HG02970 (cell line): ENCODE data around the gene TMEM119.
"Not testable (repeated sequence)": the region's sequence is repeated elsewhere in the genome, so short reads cannot be mapped to it uniquely, and the experiment has no call there.

Experiments used
- ATAC-seq: cut with Tn5 transposase; IDR thresholded peaks from one replicate; pipeline ENCODE4 v1.9.1; 2021; ENCODE audit warnings: mild to moderate bottlenecking, moderate library complexity, moderate number of reproducible peaks; ENCODE audit not compliant: unreplicated experiment, low FRiP score

The TMEM119 gene

GRCh38 chr12:108571609-108572165 is 26.2 kb downstream of the TMEM119 start:
- no peak for ATAC-seq

GRCh38 chr12:108570743-108571608 is 26.9 kb downstream of the TMEM119 start:
- no peak for ATAC-seq

- ATAC-seq = peak; percentile 76
Observed at GRCh38 chr12:108568338-108569154, 29.3 kb downstream of the TMEM119 start.

DNA sequence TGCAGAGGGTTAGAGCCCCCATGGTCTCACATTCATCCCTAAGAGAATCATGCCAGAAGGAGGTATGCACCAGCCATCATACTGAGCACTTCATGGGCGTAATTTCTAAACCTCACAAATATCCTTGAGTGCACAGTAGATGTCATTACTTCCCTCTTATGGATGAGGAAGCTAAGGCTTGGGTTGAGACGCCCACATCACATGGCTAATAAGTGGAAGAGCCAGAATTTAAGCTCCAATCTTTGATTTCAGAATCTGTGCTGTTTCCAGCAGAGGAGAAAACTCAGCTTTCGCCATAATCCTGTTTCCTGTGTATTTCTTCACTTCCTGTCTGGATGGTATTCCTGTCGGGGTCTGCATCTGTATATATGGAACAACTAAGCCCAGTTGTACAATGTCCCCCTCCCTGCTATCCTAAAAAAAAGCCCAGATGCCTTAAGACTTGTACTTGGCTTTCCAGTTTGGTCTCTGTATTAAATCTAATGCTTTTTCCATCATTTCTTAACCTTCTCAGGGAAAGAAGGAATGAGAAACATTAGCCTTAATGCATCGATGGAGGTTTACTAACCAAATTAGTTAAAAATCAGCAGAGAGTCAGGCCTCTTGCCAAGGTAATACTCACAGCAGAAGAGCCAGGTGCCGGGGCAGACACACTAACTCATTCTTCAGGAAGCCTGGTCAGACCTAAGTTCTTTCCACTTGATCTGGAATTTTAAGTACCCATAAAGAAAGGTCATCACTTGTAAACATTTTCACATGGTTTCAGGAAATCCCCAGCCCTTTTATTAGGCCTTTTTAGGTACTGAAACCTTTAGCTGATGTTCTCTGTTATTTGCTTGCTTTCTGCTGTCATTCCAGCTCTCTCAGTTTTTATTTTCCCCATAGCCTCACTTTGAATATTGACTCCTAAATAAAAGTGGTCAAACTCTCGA is 30.2 kb downstream of the TMEM119 start:
- no peak for ATAC-seq

DNA sequence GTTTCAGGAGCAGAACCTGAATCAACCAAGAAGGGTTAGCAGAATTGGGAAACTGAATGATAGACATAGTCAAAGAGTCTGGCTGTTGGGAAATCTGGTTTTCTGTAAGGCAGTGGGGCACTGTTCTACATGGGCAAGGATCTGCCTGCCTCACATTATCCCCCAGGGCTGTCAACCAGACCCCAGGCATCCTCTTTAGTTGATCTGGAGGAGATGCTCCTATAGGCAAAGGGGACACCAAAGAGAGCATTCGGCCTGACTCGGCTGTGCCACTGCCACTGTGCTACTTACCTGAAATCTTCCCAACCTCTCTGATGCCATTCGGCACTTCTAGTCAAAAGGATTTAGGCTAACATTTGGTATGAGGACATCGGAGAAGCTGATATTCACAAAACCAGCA is 31.4 kb downstream of the TMEM119 start:
- ATAC-seq = no peak

- no peak for ATAC-seq
Observed at GRCh38 chr12:108565976-108566375, 31.9 kb downstream of the TMEM119 start.

DNA sequence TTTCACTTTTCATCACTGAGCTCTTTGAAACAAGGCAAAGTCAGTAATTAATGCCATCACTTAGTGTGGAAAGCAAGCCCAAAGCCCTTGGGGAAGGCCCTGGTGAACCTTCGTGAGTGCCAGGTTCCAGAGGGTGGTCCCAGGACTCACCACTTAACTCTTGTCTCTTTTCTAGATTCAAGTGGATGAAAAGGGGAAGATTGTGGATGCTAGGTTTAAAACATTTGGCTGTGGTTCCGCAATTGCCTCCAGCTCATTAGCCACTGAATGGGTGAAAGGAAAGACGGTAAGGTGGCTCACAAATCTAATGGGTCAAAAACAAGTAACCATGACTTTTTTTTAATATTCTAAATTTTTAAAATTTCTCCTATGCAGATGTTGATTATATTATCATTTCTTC is 32.7 kb downstream of the TMEM119 start:
- ATAC-seq = no peak

DNA sequence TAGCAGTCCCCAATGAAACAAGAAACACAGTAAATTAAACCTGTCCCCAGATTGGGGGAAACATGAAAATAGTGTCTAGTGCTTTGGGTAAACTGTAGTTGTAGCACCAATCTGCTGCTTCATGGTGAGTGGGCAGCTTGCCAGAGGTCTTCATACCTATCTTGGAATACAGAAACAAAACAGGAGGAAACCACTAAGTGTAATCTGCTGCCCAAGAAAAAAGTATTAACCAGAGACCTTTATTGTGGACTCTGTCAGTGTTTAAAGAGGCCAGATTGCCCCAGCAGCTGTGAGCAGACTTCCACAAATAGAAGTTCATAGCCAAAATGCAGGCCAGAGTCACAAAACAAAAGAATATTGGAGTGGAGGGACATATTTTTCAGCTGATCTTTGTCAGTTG is 33.2 kb downstream of the TMEM119 start:
- no peak for ATAC-seq

GRCh38 chr12:108563804-108564151 is 34.1 kb downstream of the TMEM119 start:
- no peak for ATAC-seq

- ATAC-seq = peak; percentile 22
Observed at GRCh38 chr12:108563136-108563803, 34.6 kb downstream of the TMEM119 start.

GRCh38 chr12:108562348-108563135 is 35.3 kb downstream of the TMEM119 start, which contains the start of gene ISCU:
Gene ISCU (plus strand): TSS chr12:108562596. CDS start chr12:108562623, 27 bp downstream.
- ATAC-seq = peak; percentile 70

- no peak for ATAC-seq
Observed at GRCh38 chr12:108561852-108562347, 36.0 kb downstream of the TMEM119 start.

DNA sequence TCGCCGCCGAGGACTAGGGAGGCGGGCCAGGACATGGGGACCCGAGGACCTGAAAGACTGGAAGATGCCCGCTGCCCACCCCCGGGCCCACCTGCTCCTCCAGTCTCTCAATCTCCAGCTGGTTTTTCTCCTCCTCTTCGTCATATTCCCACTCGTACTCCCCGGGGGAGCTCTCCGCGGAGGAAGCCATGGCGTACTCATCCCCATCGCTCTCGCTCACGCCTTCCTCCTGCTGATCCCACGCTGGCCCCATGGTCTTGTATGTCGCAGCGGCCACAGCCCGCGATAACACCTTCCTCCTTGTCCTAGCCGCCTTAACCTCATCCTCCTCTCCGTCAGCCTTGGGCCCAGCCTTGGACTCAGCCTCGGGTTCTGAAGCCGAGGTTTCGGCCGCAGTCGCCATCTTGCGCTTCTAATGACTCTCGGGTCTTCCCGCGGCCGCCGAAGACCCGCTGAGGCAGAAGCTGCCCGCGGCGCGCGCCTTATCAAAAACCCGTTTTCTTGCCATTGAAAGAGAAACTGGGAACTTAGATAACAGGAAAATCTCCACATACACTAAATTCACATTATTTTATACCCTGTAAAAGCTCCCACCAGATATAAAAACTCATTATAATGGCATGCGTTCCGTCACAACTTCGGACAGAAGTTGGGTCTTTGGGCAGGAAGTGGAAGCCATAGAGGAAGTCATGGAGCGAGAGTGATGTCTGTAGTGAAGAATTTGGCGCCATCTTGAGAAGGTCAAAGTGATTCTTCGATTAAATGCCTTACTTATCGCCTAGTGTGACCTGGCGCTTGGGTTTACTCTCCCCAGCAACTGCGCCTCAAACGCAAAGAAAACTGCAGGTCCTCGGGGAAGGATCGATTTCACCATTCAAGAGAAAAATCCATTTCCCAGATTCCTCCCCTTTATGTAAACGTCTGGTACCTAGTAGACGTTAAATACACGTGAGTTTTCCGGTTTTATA is 36.8 kb downstream of the TMEM119 start, which contains the start of gene SART3:
Gene SART3 (minus strand): TSS at position 422 of the 968 bp plus-strand sequence. CDS start 19 bp downstream, at position 403.
- peak; percentile 43 for ATAC-seq

DNA sequence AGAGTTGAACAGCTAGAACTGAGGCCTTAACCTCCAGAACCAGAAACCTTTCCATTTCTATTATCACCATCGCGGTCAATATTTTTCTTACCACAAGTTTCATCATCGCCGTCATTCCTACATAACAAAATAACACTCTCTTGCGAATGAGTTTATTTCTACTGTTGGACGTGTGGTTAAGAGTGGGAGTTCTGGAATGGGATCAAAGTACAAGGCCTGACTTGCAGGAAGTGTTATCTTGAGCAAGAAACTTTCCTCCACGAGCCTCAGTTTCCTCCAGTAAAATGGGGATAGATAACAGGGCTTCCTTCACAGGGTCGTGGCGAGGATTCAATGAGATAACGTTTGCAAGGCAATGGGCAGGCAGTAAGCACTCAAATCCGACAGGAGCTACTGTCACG is 37.6 kb downstream of the TMEM119 start:
- ATAC-seq = no peak

DNA sequence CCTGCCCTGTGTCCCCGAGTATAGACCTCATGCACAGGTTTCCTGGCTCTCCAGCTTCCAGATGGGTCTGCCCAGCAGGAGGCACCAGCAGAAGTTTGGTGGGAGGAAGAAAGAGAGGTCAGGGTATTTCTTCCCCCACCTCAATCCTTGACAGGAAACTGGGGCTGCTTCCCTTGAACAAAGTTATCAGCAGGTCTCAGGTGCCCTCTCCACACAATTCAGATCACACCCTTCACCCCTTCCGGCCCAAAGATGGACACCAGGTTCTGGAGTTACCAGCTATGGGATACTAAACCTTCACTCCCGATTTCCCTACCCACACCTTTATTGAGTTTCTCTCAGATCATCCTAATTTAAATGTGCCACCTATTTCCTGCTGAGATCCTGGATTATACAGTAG is 38.1 kb downstream of the TMEM119 start:
- ATAC-seq = no peak

GRCh38 chr12:108559007-108559655 is 38.8 kb downstream of the TMEM119 start:
- ATAC-seq = no peak

GRCh38 chr12:108555383-108555782 is 42.5 kb downstream of the TMEM119 start:
- ATAC-seq = not testable (repeated sequence)
